Stimulated activated CD8-positive, alpha-beta memory T cell treated with anti-CD3 and anti-CD28 coated beads, Interleukin-4, amount 100 ng/mL, for 1 hour (primary cell): ENCODE measurements around the gene TCF12.
"Not testable (repeated sequence)": the region's sequence is repeated elsewhere in the genome, so short reads cannot be mapped to it uniquely, and the experiment has no call there.

ENCODE experiments used
- DNase-seq, 2 donors: peaks; one replicate each; pipeline ENCODE4 v3.0.0-alpha.2; 2020; ENCODE audit warnings: low read depth in 2 of 2, low spot score in 1 of 2

The TCF12 gene

GRCh38 chr15:56973463-56973862 lies 55.0 kb downstream of the TCF12 start:
- DNase-seq, result no peak

GRCh38 chr15:56977232-56977631 lies 58.8 kb downstream of the TCF12 start:
- no peak for DNase-seq

GRCh38 chr15:56978898-56979662 lies 60.6 kb downstream of the TCF12 start:
- no peak for DNase-seq

- no peak for DNase-seq
Observed at GRCh38 chr15:56980473-56980872, 62.0 kb downstream of the TCF12 start.

GRCh38 chr15:56981160-56981559 lies 62.7 kb downstream of the TCF12 start:
- no peak for DNase-seq

- no peak for DNase-seq
Observed at GRCh38 chr15:56982987-56983386, 64.5 kb downstream of the TCF12 start.

- no peak for DNase-seq
Observed at GRCh38 chr15:56984681-56985481, 66.4 kb downstream of the TCF12 start.

- DNase-seq, result no peak
Observed at GRCh38 chr15:56985856-56986255, 67.4 kb downstream of the TCF12 start.

GRCh38 chr15:56987286-56987685 lies 68.8 kb downstream of the TCF12 start:
- DNase-seq, result no peak

- no peak for DNase-seq
Observed at GRCh38 chr15:56988219-56988618, 69.8 kb downstream of the TCF12 start.

- no peak for DNase-seq
Observed at GRCh38 chr15:56989411-56989924, 71.0 kb downstream of the TCF12 start.

GRCh38 chr15:56991017-56991416 lies 72.6 kb downstream of the TCF12 start:
- no peak for DNase-seq

GRCh38 chr15:56992725-56993124 lies 74.3 kb downstream of the TCF12 start:
- DNase-seq, result no peak

GRCh38 chr15:56994280-56994679 lies 75.8 kb downstream of the TCF12 start:
- DNase-seq, result no peak

- DNase-seq, result no peak
Observed at GRCh38 chr15:56996093-56996492, 77.6 kb downstream of the TCF12 start.

- no peak for DNase-seq
Observed at GRCh38 chr15:56996746-56997470, 78.5 kb downstream of the TCF12 start.

- DNase-seq, result no peak
Observed at GRCh38 chr15:57003418-57003817, 85.0 kb downstream of the TCF12 start.

GRCh38 chr15:57005244-57005643 lies 86.8 kb downstream of the TCF12 start:
- no peak for DNase-seq

GRCh38 chr15:57007797-57008196 lies 89.4 kb downstream of the TCF12 start:
- not testable (repeated sequence) for DNase-seq

- DNase-seq, result no peak
Observed at GRCh38 chr15:57010724-57011123, 92.3 kb downstream of the TCF12 start.

GRCh38 chr15:57012556-57012955 lies 94.1 kb downstream of the TCF12 start:
- DNase-seq, result no peak

GRCh38 chr15:57014896-57015295 lies 96.5 kb downstream of the TCF12 start:
- not testable (repeated sequence) for DNase-seq
